ENCODE results near the gene NME7.
A peak's percentile ranks its signal among the peaks of the same experiment; 100 is the strongest.

GRCh38 chr1:169106095-169106920, 261.3 kb downstream of the NME7 start, which contains the start of gene ATP1B1:
- TF ChIP-seq EZH2 (IDR thresholded peaks at IDR 0.05) (no peak), CTCF (IDR thresholded peaks at IDR 0.05) (peak; percentile 29)
